PC-9 (cell line): Measurements from ENCODE around the gene TP53BP2.

Experiments used
- CTCF ChIP-seq: fragments of 200-600 bp; sonication (generic); conservative IDR thresholded peaks from 2 replicates; pipeline ENCODE4 v1.6.1; 2017; ENCODE audit warnings: mixed run types, antibody characterized with exemption, mild to moderate bottlenecking, moderate library complexity
- EZH2 ChIP-seq: fragments of 200-600 bp; sonication (generic); IDR thresholded peaks from 2 replicates; pipeline ENCODE4 v1.8.0; 2017; ENCODE audit warnings: antibody characterized with exemption, low read depth

GRCh38 chr1:223759273-223759672 is 86.5 kb downstream of the TP53BP2 start:
- TF ChIP-seq CTCF = no peak
- no peak for TF ChIP-seq EZH2
